ENCODE data around the gene SP8.
"Not testable (repeated sequence)": the region's sequence is repeated elsewhere in the genome, so short reads cannot be mapped to it uniquely, and the experiment has no call there.

The SP8 gene

GRCh38 chr7:20786779-20787659 lies at the start of gene SP8:
Gene SP8 (minus strand): TSS chr7:20786886. CDS start chr7:20786798, 88 bp downstream.
- no peak for FAIRE-seq

- not testable (repeated sequence) for FAIRE-seq
These were observed 49.7 kb upstream of the SP8 start for GRCh38 chr7:20836424-20836823.

- FAIRE-seq = no peak
These were observed 48.5 kb upstream of the SP8 start for GRCh38 chr7:20835111-20835750.

DNA sequence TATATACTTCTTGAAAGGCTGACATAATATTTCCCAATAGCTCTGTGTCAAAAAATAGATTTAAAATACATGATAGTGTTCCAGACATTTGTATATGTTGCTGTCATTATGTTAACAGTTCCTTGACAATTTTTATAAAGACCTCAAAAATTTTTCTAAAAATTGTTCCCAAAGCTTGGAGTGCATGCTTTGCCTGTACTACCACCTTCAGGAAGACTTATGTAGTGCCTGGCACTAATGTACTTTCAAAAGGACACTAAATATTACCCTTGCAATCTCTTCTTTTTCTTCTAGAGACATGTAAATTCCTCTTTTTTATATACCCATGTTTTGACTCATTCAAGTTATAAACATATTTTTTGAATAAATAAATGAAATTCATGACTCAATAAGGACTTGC lies 48.0 kb upstream of the SP8 start:
- no peak for FAIRE-seq

GRCh38 chr7:20831956-20832355 lies 45.3 kb upstream of the SP8 start:
- no peak for FAIRE-seq

DNA sequence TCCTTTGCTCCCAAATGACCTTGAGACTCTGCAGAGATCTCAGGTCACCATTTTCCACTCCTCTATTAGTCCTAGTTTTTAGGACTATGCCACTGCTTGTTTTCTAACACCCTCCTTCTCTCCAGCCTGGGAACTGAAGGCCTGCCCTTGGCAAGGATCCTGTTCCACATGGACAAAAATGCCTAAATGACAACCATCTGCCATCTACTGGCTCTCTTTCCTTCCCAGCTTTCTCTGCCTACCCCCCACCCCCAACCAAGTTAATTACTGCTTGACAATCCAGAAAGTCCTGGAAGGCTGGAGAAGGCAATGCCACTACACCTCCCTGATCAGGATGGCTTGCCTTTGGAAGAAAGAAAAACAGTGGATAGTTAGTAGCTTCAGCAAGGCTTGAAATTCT lies 44.8 kb upstream of the SP8 start:
- no peak for FAIRE-seq

GRCh38 chr7:20828947-20829346 lies 42.3 kb upstream of the SP8 start:
- FAIRE-seq = no peak

GRCh38 chr7:20827172-20827571 lies 40.5 kb upstream of the SP8 start:
- no peak for FAIRE-seq

DNA sequence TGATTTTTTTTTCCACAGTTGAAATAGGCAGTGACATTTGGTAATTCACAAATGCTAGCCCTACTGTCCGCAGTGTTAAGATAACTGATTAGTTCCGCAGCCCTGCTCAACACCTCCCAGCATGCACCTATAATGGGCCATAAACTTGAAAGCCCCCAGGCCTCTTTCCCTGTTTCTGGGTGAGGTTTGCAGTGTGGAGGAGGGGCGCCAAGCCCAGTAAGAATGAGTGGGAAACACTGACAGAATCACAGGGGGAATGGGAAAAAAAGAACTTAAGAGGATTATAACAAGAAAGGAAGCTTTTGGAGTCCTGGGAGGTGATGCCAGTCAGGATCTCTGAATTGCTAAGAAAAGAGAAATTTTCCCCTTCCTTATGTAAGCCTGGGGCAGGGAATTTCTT lies 39.6 kb upstream of the SP8 start:
- FAIRE-seq = no peak

GRCh38 chr7:20825555-20825954 lies 38.9 kb upstream of the SP8 start:
- FAIRE-seq = no peak

DNA sequence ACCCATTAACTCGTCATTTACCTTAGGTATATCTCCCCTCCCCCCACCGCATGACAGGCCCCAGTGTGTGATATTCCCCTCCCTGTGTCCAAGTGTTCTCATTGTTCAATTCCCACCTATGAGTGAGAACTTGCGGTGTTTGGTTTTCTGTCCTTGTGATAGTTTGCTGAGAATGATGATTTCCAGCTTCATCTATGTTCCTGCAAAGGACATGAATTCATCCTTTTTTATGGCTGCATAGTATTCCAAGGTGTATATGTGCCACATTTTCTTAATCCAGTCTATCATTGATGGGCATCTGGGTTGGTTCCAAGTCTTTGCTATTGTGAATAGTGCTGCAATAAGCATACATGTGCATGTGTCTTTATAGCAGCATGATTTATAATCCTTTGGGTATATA lies 34.7 kb upstream of the SP8 start:
- not testable (repeated sequence) for FAIRE-seq

- FAIRE-seq = no peak
These were observed 29.8 kb upstream of the SP8 start for GRCh38 chr7:20816372-20816959.

DNA sequence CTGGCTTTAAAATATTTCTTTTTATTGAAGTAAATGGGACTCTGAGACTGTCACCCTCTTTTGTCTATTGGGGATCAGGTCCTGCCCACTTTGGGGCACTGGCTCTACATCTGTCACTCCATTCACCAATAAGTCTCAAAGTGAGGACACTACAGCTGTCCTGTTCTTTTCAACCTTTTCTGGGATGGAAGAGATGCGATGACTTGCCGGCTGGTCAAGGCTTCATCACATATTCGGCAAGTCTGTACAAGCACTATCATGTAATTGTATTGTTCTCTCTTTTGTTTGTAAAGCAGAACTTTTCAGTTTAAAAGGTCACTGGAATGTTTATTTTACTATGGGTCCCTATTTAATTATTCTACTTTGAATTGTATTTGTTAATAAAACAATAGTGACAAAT lies 17.7 kb upstream of the SP8 start:
- FAIRE-seq = no peak

- FAIRE-seq = no peak
These were observed 13.1 kb upstream of the SP8 start for GRCh38 chr7:20799566-20800366.

GRCh38 chr7:20798694-20799121 lies 12.0 kb upstream of the SP8 start:
- FAIRE-seq = no peak

GRCh38 chr7:20798081-20798693 lies 11.5 kb upstream of the SP8 start:
- no peak for FAIRE-seq

- FAIRE-seq = no peak
These were observed 10.9 kb upstream of the SP8 start for GRCh38 chr7:20797462-20798080.

DNA sequence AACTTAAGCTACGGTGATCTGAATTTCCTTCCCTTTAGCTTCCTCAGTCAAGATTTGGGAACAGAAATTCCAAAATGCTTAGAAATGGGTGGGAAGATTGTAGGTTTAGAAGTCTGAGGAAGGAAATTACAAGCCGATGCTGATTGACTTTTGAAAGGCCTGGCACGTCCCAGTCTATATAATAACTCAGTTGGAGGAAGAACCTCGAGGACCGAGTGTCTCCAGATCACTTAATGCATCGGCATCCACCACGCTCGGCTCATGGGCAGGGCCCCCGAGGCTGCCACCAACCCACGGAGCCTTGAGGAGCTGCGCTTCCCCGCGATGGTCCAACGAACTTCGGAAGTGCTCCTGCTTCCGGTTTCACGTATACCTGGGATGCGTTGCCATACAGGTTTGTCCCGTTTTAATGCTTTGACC lies 10.4 kb upstream of the SP8 start:
- FAIRE-seq = no peak

DNA sequence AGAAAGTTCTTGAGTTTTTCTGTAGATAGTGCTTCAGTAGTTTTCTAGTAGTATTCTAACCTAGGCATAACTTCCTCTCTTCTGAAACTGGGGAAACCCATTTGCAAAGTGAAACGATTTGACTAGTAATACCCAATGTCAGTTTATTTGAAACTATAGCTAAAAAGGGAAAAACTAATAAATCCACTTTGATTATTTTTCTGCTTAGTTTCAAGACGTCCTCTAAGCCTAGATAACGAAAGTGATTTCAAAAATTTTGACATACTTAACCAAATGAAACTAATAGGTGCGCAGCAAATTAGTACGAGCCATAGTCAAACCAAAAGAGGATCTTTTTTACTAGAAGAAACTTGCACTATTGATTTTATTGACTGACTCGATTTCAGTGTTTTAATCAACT lies 9.8 kb upstream of the SP8 start:
- FAIRE-seq = no peak

- FAIRE-seq = no peak
These were observed 9.2 kb upstream of the SP8 start for GRCh38 chr7:20795881-20796280.

DNA sequence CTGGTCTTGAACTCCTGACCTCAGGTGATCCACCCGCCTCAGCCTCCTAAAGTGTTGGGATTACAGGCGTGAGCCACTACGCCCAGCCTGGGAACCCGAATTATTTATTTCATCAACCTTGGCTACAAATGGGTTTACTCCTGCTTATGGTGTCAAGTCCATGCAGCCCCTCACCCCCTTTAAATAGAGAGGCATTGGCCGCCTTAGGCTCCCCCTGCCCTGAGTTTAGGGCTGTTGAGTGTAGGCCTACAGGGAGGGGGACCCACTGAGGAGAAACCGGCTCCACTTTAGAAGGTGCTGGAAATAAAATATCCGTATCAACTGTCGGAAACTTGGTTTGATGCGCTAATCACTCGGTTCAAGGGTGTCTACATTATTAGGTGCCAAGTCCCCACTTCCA lies 8.7 kb upstream of the SP8 start:
- no peak for FAIRE-seq

DNA sequence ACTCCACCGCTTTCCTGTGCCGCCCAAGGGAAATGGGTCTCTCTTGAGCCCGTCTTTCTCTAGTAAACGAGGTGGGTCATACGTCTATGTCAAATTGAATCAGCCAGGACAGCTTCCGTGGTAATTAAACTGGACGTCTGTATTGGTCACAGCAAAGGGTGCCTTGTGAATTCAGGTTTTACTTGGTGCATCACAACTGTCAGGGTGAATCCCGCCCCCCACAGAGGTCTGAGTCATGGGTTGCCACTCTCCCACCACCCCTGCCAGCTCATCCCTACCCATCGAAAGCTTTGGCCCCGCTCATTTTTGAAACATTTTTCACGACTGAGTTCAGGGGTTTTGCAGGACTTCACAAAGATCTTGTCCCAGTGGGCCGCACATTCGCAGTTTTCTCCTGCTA lies 8.0 kb upstream of the SP8 start:
- no peak for FAIRE-seq
